HG02623 (cell line): ENCODE data around the gene ZIC5.

Experiments
- ATAC-seq: cut with Tn5 transposase; IDR thresholded peaks from one replicate; pipeline ENCODE4 v1.9.1; 2021; ENCODE audit warnings: moderate library complexity; ENCODE audit not compliant: unreplicated experiment

ZIC5 gene

GRCh38 chr13:99976575-99976974, 5.0 kb upstream of the ZIC5 start:
- no peak for ATAC-seq

GRCh38 chr13:99975626-99976025, 4.1 kb upstream of the ZIC5 start:
- no peak for ATAC-seq

GRCh38 chr13:99974939-99975561, 3.5 kb upstream of the ZIC5 start:
- ATAC-seq = no peak

- no peak for ATAC-seq
Observed at GRCh38 chr13:99974296-99974938, 2.9 kb upstream of the ZIC5 start.

- no peak for ATAC-seq
Observed at GRCh38 chr13:99973808-99974185, 2.2 kb upstream of the ZIC5 start.

GRCh38 chr13:99973163-99973807, 1.7 kb upstream of the ZIC5 start:
- no peak for ATAC-seq

GRCh38 chr13:99972190-99972731, 694 bp upstream of the ZIC5 start:
- no peak for ATAC-seq

- no peak for ATAC-seq
Observed at GRCh38 chr13:99970651-99971575, 654 bp downstream of the ZIC5 start.

GRCh38 chr13:99969919-99970650, 1.5 kb downstream of the ZIC5 start:
- no peak for ATAC-seq

GRCh38 chr13:99969453-99969918, 2.1 kb downstream of the ZIC5 start:
- no peak for ATAC-seq

- no peak for ATAC-seq
Observed at GRCh38 chr13:99968521-99969452, 2.8 kb downstream of the ZIC5 start.

- no peak for ATAC-seq
Observed at GRCh38 chr13:99967869-99968520, 3.6 kb downstream of the ZIC5 start.

- no peak for ATAC-seq
Observed at GRCh38 chr13:99967498-99967868, 4.1 kb downstream of the ZIC5 start.

GRCh38 chr13:99966064-99966805, 5.3 kb downstream of the ZIC5 start:
- ATAC-seq = no peak

GRCh38 chr13:99965329-99966000, 6.1 kb downstream of the ZIC5 start:
- ATAC-seq = no peak

- ATAC-seq = no peak
Observed at GRCh38 chr13:99963816-99964339, 7.7 kb downstream of the ZIC5 start.

GRCh38 chr13:99962242-99962641, 9.3 kb downstream of the ZIC5 start:
- no peak for ATAC-seq
